Lung (tissue), 12 donors: ENCODE measurements around the gene PARD3B. TPM values are rescaled to one million over a fixed set of nuclear protein-coding genes. Genes with fewer than 3 reads are reported as not detected.

Experiments
- ATAC-seq: fragments of 200-7000 bp; cut with Tn5 transposase; one replicate; pipeline ENCODE4 v1.9.1; 2020; ENCODE audit warnings: moderate number of reproducible peaks; ENCODE audit not compliant: insufficient read depth, low FRiP score
- DNase-seq, 3 donors: peaks; one replicate each; pipeline ENCODE4 v3.0.0-alpha.2; 2013 to 2017
- H3K27ac ChIP-seq, 2 donors: one replicate each; pipeline ENCODE4 v1.5.1; 2013; ENCODE audit warnings: mild to moderate bottlenecking in 2 of 2, moderate library complexity in 2 of 2, control low read depth in 1 of 2, inconsistent platforms in 1 of 2, low read depth in 1 of 2, low read length in 1 of 2
- H3K27me3 ChIP-seq, 3 donors: one replicate each; pipeline ENCODE4 v1.5.1; 2013; ENCODE audit warnings: low read length in 2 of 3; ENCODE audit not compliant: control insufficient read depth in 3 of 3, insufficient read depth in 3 of 3
- H3K36me3 ChIP-seq, 4 donors: one replicate each; pipeline ENCODE4 v1.5.1; 2013; ENCODE audit warnings: low read length in 4 of 4, mild to moderate bottlenecking in 1 of 4, moderate library complexity in 1 of 4; ENCODE audit not compliant: control insufficient read depth in 4 of 4, insufficient read depth in 4 of 4
- H3K4me1 ChIP-seq, 5 donors: one replicate each; pipeline ENCODE4 v1.5.1; 2013; ENCODE audit warnings: low read length in 5 of 5, mild to moderate bottlenecking in 2 of 5, moderate library complexity in 1 of 5; ENCODE audit not compliant: control insufficient read depth in 5 of 5, insufficient read depth in 5 of 5
- H3K4me3 ChIP-seq: one replicate; pipeline ENCODE4 v1.5.1; 2013; ENCODE audit warnings: mild to moderate bottlenecking, control low read depth, moderate library complexity
- H3K9ac ChIP-seq, 2 donors: one replicate each; pipeline ENCODE4 v1.5.1; 2013; ENCODE audit warnings: low read length in 2 of 2, control low read depth in 1 of 2; ENCODE audit not compliant: insufficient read depth in 1 of 2
- H3K9me3 ChIP-seq, 4 donors: one replicate each; pipeline ENCODE4 v1.5.1; 2013; ENCODE audit warnings: low read length in 3 of 4, mild to moderate bottlenecking in 1 of 4, moderate library complexity in 1 of 4; ENCODE audit not compliant: control insufficient read depth in 4 of 4, insufficient read depth in 3 of 4
- CTCF ChIP-seq: IDR thresholded peaks from 2 replicates; pipeline ENCODE4 v1.5.1; 2012; ENCODE audit warnings: mild to moderate bottlenecking; ENCODE audit errors: control extremely low read depth, extremely low read depth
- WGBS, 2 donors: extraction: QIAGEN DNeasy Blood & Tissue Kit; methylation state at CpG; one replicate each; pipeline ENCODE4 v1.1.7; 2013; 5-methylcytosine and 5-hydroxymethylcytosine counted together
- polyA plus RNA-seq, 2 donors: library from polyadenylated mRNA; stranded (reverse); fragments of 200-250 nt; gene quantifications; one replicate each; pipeline ENCODE4 v1.2.1, GENCODE V29; 2013
- total RNA-seq, 2 donors: library from RNA; depleted of rRNA in 1 of 2; stranded (reverse); fragments of >200 nt in 1 of 2; gene quantifications; one replicate each; pipeline ENCODE4 v1.2.1, GENCODE V29; 2014 to 2021
- donor health status: control.
- donor health status: control.
- donor health status: Bipolar disorder and iron deficiency.
- donor health status: healthy.
- donor health status: DM: yes; HTN: yes; CAD: no.

Gene PARD3B
- total and polyA plus RNA-seq, 4 donors, result 2.4 to 38.7 (median 17.1) TPM

DNA sequence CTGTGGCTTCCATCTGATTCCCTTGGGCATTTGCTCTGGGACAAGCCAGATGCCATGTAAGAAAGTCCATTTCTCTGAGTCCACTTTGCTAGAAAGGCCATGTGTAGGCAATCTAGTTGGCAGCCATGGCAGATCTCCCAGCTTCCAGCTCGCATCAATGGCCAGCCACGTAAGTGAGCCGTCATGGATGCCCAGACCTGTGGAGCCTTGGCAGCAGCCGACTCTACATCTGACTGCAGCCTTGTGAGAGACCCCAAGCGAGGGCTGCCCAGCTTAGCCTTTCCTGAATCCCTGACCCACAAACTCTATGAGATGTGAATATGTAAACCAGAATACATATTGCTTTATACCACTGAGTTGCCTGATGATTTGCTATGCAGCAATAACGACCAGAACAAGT lies 533.5 kb downstream of the PARD3B start:
- Histone ChIP-seq H3K36me3 (peaks cover 0 to 2% (median 0%) of the 10 kb centered on the region in 4 donors), H3K9me3 (no peaks in the 10 kb centered on the region), H3K27ac (no peak overlapping the region), H3K9ac (no peak overlapping the region), H3K27me3 (no peaks in the 10 kb centered on the region), H3K4me3 (no peak overlapping the region), H3K4me1 (peaks cover 0 to 2% (median 0%) of the 10 kb centered on the region in 5 donors)
- ATAC-seq, result no peak
- WGBS, 2 donors, result 94 to 97% methylated on average over 6 of the region's 6 CpGs
- TF ChIP-seq CTCF, result no peak
- no peak for DNase-seq

DNA sequence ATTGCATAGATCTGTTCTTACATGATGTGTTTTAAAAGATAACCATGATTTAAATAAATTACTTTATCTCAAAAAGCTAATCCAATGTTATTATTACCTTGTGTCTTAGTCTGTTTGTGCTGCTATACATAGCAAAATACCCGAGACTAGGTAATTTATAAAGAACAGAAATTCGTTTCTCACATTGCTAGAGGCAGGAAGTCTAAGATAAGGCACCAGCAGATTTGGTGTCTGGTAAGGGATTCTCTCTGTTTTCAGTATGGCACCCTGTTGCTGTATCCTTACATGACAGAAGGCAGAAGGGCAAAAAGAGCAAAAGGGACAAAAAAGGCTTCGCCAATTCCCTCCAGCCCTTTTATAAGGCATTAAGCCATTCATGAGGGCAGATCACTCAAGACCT lies 533.9 kb downstream of the PARD3B start:
- no peak overlapping the region for H3K4me3 ChIP-seq
- no peaks in the 10 kb centered on the region for H3K9me3 ChIP-seq
- no peak for TF ChIP-seq CTCF
- no peak overlapping the region for H3K9ac ChIP-seq
- ATAC-seq, result no peak
- peaks cover 0 to 2% (median 0%) of the 10 kb centered on the region in 5 donors for H3K4me1 ChIP-seq
- H3K27ac ChIP-seq, result no peak overlapping the region
- WGBS, 2 donors, result 89 to 91% methylated on average over 3 of the region's 3 CpGs
- no peaks in the 10 kb centered on the region for H3K27me3 ChIP-seq
- H3K36me3 ChIP-seq, result peaks cover 0 to 2% (median 0%) of the 10 kb centered on the region in 4 donors
- DNase-seq, result no peak

DNA sequence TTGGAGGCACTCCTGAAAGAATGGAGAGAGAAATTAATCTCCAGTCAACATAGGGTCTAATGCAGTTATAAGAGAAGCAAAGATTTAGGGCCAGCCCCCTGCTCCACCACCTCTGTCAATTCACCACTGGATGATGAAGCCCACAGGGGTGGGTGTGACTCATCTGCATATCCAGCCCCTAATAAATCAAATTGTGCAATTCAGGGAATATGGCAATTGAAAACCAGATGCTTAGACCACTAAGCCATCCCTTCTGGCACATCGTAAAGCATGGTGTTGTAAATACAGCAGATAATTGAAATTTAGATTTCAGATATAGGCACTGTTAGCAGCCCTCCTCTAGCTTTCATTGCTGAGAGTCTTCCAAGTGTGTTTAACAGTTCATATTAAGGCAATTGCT lies 541.4 kb downstream of the PARD3B start:
- no peaks in the 10 kb centered on the region for H3K27me3 ChIP-seq
- H3K27ac ChIP-seq, result no peak overlapping the region
- TF ChIP-seq CTCF, result no peak
- ATAC-seq (no peak), DNase-seq (peak in 2 of 3 donors; percentile 33 to 50)
- WGBS, 2 donors, result 91% methylated on average over 1 of the region's 1 CpG
- H3K9ac ChIP-seq, result no peak overlapping the region
- H3K9me3 ChIP-seq, result no peaks in the 10 kb centered on the region
- peaks cover 0 to 6% (median 0%) of the 10 kb centered on the region in 5 donors for H3K4me1 ChIP-seq
- peaks cover 0 to 2% (median 0%) of the 10 kb centered on the region in 4 donors for H3K36me3 ChIP-seq
- H3K4me3 ChIP-seq, result no peak overlapping the region

DNA sequence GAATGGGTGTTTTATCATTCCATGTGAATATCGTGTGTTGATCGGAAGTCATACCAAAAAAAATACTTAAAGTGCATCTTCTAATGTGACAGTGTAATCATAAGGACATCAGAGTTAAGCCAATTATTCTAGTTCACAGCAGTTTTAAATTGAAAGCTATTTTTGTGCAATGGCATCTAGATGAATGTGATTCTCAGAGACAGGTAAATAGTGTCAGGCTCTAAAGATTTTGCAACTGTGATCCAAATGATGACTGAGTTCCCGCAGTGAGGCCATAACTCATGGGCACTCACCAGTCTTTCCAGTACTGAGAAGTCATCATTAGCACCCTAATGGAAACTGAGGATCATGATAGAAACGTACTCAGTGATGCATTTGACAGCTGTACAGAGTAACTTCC lies 542.6 kb downstream of the PARD3B start:
- no peak for TF ChIP-seq CTCF
- Histone ChIP-seq H3K27ac (no peak overlapping the region), H3K27me3 (no peaks in the 10 kb centered on the region), H3K9ac (no peak overlapping the region), H3K36me3 (no peaks in the 10 kb centered on the region), H3K4me3 (no peak overlapping the region), H3K4me1 (peaks cover 0 to 4% (median 0%) of the 10 kb centered on the region in 5 donors), H3K9me3 (no peaks in the 10 kb centered on the region)
- DNase-seq, result no peak
- 90 to 95% methylated on average over 4 of the region's 4 CpGs for WGBS, 2 donors
- no peak for ATAC-seq
